Testis (tissue), 2 donors: ENCODE measurements around the gene MS4A6E.

Experiments
- POLR2A ChIP-seq: fragments of 450-650 bp; IDR thresholded peaks from one replicate; pipeline ENCODE4 v1.6.1; 2017; ENCODE audit warnings: antibody characterized with exemption, mild to moderate bottlenecking, moderate library complexity
- TF ChIP-seq, protein P1 (sequence below), 3 experiments: fragments of 450-650 bp in 2 of 3; fragments of 200-600 bp in 1 of 3; sonication (generic) in 1 of 3; IDR thresholded peaks; one replicate each; pipeline ENCODE4 v1.5.1; 2016 to 2019; ENCODE audit warnings: antibody characterized with exemption in 3 of 3, mild to moderate bottlenecking in 2 of 3, moderate library complexity in 1 of 3

DNA sequence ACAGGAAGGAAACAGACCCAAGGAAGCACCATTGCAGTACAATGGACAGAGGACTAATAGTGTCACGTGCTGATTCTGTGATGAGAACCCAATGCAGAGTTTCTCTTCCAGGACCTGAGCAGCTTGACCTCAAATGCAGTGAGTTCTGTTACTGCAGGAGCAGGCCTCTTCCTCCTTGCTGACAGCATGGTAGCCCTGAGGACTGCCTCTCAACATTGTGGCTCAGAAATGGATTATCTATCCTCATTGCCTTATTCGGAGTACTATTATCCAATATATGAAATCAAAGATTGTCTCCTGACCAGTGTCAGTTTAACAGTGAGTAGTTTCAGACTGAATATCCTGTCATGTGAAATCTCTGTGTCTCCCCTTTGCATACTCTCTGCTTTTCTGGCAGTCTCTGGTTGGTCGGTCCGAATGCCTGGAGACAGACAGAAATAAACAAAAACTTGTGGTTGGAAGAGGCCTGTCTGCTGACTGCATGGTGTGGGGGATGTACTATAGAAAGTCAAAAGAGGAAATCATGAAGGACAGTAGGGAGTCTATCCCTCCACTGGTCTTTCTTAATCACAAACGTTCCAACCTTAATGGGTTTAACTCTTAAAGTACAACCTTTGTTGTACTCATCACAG, 62.3 kb downstream of the MS4A6E start:
- TF ChIP-seq, protein P1, sequence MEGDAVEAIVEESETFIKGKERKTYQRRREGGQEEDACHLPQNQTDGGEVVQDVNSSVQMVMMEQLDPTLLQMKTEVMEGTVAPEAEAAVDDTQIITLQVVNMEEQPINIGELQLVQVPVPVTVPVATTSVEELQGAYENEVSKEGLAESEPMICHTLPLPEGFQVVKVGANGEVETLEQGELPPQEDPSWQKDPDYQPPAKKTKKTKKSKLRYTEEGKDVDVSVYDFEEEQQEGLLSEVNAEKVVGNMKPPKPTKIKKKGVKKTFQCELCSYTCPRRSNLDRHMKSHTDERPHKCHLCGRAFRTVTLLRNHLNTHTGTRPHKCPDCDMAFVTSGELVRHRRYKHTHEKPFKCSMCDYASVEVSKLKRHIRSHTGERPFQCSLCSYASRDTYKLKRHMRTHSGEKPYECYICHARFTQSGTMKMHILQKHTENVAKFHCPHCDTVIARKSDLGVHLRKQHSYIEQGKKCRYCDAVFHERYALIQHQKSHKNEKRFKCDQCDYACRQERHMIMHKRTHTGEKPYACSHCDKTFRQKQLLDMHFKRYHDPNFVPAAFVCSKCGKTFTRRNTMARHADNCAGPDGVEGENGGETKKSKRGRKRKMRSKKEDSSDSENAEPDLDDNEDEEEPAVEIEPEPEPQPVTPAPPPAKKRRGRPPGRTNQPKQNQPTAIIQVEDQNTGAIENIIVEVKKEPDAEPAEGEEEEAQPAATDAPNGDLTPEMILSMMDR (IDR thresholded peaks at IDR 0.05), result no peak
- TF ChIP-seq POLR2A, result no peak
